ENCODE data around the gene ZNF141. TPM values are rescaled to one million over a fixed set of nuclear protein-coding genes. Genes with fewer than 3 reads are reported as not detected.
A peak's percentile ranks its signal among the peaks of the same experiment; 100 is the strongest.

ZNF141 gene
- total and polyA plus RNA-seq, 10 of the 15 experiments (the other 5 are each of a cell fraction or from before 2014, with no cell fraction given), result 3.9 to 25.2 (median 10.6) TPM

DNA sequence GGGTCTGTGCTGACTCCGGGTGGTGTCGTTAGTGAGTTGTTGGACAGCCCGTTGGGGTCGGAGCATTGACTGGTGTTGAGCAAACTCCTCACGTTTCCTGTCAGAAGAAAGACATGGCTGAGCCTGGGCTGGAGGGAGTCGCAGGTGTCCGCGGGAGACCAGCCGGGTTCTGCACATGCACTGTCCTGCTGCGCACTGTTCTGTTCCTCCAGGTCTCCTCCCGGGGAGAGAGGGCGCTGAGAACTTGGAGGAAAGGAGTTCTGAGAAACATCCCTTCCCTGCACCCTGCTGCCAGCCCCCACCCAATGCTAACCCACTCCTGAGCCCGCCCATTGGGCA lies 1.1 kb downstream of the ZNF141 start:
- DNase-seq (ENCODE audit: low read depth, low spot score), result no peak
- ChIA-PET POLR2A (no interaction called here), CTCF (no interaction called here), RAD21 (ENCODE audit: unreplicated experiment) (no interaction called here), SMC1A (ENCODE audit: uncharacterized antibody, unreplicated experiment) (no interaction called here)
- Histone ChIP-seq H3K9me3 (replicated peaks; ENCODE audit: control insufficient read depth, insufficient read depth, low read length) (peaks cover 30% of the 10 kb centered on the region), H3K4me2 (ENCODE audit: control insufficient read depth, insufficient read depth) (peak overlapping the region; percentile 84), H3K4me1 (ENCODE audit: control insufficient read depth, insufficient read depth, low read length) (no peaks in the 10 kb centered on the region), H3K27me3 (replicated peaks in 1 of 2; ENCODE audit: control insufficient read depth in 2 of 2, insufficient read depth in 2 of 2, low read length in 1 of 2) (no peaks in the 10 kb centered on the region), H3K27ac (ENCODE audit: control insufficient read depth, insufficient read depth) (peak overlapping the region; percentile 91; the same call in 1 of the 2 replicates), H3K36me3 (ENCODE audit: control insufficient read depth in 2 of 2, insufficient read depth in 2 of 2, low read length in 1 of 2) (peaks cover 0 to 11% of the 10 kb centered on the region in 2 experiments; a peak in 1 of 4 replicates), H3K9ac (ENCODE audit: control insufficient read depth, insufficient read depth, low read length) (peak overlapping the region; percentile 90), H3K4me3 (peak overlapping the region; percentile 82), H3K79me2 (ENCODE audit: control insufficient read depth, insufficient read depth, low read length) (peaks cover 37% of the 10 kb centered on the region), H4K20me1 (ENCODE audit: control insufficient read depth, insufficient read depth) (no peaks in the 10 kb centered on the region), H2AFZ (ENCODE audit: control insufficient read depth, low read depth, low read length) (no peak overlapping the region)
- in situ Hi-C loops (cut with MboI) (no loop called here), intact Hi-C loops (cut with micrococcal nuclease; ENCODE audit: unreplicated experiment) (loop anchor here (5.0 kb wide), 1 partner anchor 96 kb away; no protein-coding TSS in a partner anchor)
- TF ChIP-seq SPI1 (IDR thresholded peaks at IDR 0.05; ENCODE audit: borderline replicate concordance, insufficient read depth, low read depth, low read length), result no peak
- no peak for TF ChIP-seq HSF1 (IDR thresholded peaks at IDR 0.05; ENCODE audit: low read depth, low read length)
- no peak for TF ChIP-seq ZBTB4 (CRISPR knock-in tag; IDR thresholded peaks at IDR 0.05)
- no peak for TF ChIP-seq RELB (IDR thresholded peaks at IDR 0.05; ENCODE audit: low read depth)
- no peak for TF ChIP-seq MTA3 (IDR thresholded peaks at IDR 0.05; ENCODE audit: borderline replicate concordance, low read length)
- peak; percentile 11; the same call in 1 of the 2 replicates for TF ChIP-seq POLR2A (IDR thresholded peaks at IDR 0.05; ENCODE audit: low read depth, low read length)
- no peak for TF ChIP-seq NFYA (IDR thresholded peaks at IDR 0.05; ENCODE audit: borderline replicate concordance, low read depth, low read length)
- no peak for TF ChIP-seq KAT2A (conservative IDR thresholded peaks at IDR 0.05; ENCODE audit: control insufficient read depth, low read depth, low read length)
- TF ChIP-seq MYC (IDR thresholded peaks at IDR 0.05; ENCODE audit: insufficient read depth, insufficient read length, insufficient replicate concordance, low read length, severe bottlenecking), result no peak
- ATAC-seq, result no peak
- no TSS peak for BruUV-seq (replicated peaks)
- FAIRE-seq, result no peak
- WGBS (ENCODE audit: insufficient coverage, insufficient replicate concordance, low lambda C conversion rate, missing lambda C conversion rate), result 61% methylated on average over 10 of the region's 13 CpGs
